ENCODE measurements around the gene DSC2. TPM values are rescaled to one million over a fixed set of nuclear protein-coding genes. Genes with fewer than 3 reads are reported as not detected.

The DSC2 gene
- polyA plus RNA-seq, 3 donors = 1.3 to 4.7 (median 2.8) TPM

DNA sequence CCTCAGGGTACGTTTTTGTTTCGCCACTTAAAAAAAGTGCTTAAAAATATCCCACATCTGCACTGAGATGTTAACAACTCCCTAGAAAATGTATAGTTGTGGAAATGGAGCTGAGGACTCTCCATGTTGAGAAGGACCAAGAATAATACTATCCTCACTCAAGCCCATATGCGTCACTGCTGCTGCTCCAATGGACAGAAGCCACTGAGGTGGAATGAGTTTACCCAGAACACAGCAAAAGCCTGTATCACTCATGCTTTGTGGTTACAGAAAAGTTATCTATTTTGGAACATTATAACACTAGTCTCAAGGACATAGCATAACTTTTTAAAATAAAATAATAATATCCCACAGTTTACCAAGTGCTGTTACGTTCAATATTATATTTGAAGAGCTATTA, 91.6 kb downstream of the DSC2 start:
- 86 to 93% (median 92%) methylated on average over 4 of the region's 4 CpGs for WGBS, 3 donors
- no peak overlapping the region for H3K27ac ChIP-seq (ENCODE audit: low read depth, low read length)

Other genes starting within 250 kb of the DSC2 start
- 1 to 10 TPM in 1 of 3 donors, under 1 TPM in 2; 0.05 to 1.0 (median 0.73) TPM for gene DSC3, start 59.7 kb downstream of the DSC2 start, polyA plus RNA-seq
- not detected for gene DSC1, start 60.4 kb upstream of the DSC2 start, polyA plus RNA-seq
- under 1 TPM in 1 of 3 donors, not detected in 2; 0.01 TPM for gene DSG1, start 215.7 kb upstream of the DSC2 start, polyA plus RNA-seq